Common myeloid progenitor, CD34-positive (primary cell): Measurements from ENCODE around the gene DLEC1.
"Not testable (repeated sequence)": the region's sequence is repeated elsewhere in the genome, so short reads cannot be mapped to it uniquely, and the experiment has no call there.

Experiments used
- CTCF ChIA-PET: fragments of 350-600 bp; sonication (Branson Sonifier 250); formaldehyde crosslinking; loops from one replicate; lab custom pipeline; 2021; ENCODE audit warnings: antibody characterized with exemption; lab: Charles Lee
- POLR2A ChIA-PET: fragments of 350-600 bp; sonication (Branson Sonifier 250); formaldehyde crosslinking; loops from one replicate; lab custom pipeline; 2021; ENCODE audit warnings: antibody characterized with exemption; lab: Charles Lee
- DNase-seq, 3 donors: peaks; one replicate each; pipeline versions ENCODE4 v3.0.0 to v3.0.0-alpha.2; 2013
- H3K27ac ChIP-seq, 2 experiments: 1 replicate in 1 of 2; 2 replicates in 1 of 2; pipeline ENCODE4 v1.7.0; 2013; ENCODE audit warnings: inconsistent platforms in 2 of 2, low read length in 2 of 2, mild to moderate bottlenecking in 2 of 2, low read depth in 1 of 2, moderate library complexity in 1 of 2; ENCODE audit not compliant: severe bottlenecking in 2 of 2, insufficient read depth in 1 of 2, poor library complexity in 1 of 2
- H3K27me3 ChIP-seq, 5 experiments: replicated peaks in 2 of 5; 1 replicate in 3 of 5; 2 replicates in 2 of 5; pipeline versions ENCODE4 v1.6.1 to v1.7.0; 2013; ENCODE audit warnings: low read length in 4 of 5, mild to moderate bottlenecking in 2 of 5, moderate library complexity in 2 of 5, inconsistent platforms in 1 of 5; ENCODE audit not compliant: insufficient read depth in 5 of 5, control insufficient read depth in 4 of 5
- H3K36me3 ChIP-seq, 4 experiments: 1 replicate in 2 of 4; 2 replicates in 2 of 4; pipeline versions ENCODE4 v1.6.1 to v1.7.0; 2013; ENCODE audit warnings: low read length in 3 of 4, control low read depth in 1 of 4, mild to moderate bottlenecking in 1 of 4; ENCODE audit not compliant: control insufficient read depth in 4 of 4, insufficient read depth in 4 of 4
- H3K4me1 ChIP-seq, 4 experiments: 1 replicate in 3 of 4; 2 replicates in 1 of 4; pipeline versions ENCODE4 v1.6.1 to v1.7.1; 2013; ENCODE audit warnings: low read length in 3 of 4, mild to moderate bottlenecking in 3 of 4, control low read depth in 1 of 4, inconsistent platforms in 1 of 4, moderate library complexity in 1 of 4; ENCODE audit not compliant: control insufficient read depth in 4 of 4, insufficient read depth in 4 of 4; ENCODE audit errors: control extremely low read depth in 1 of 4
- H3K4me3 ChIP-seq, 7 experiments: 1 replicate in 4 of 7; 2 replicates in 3 of 7; pipeline versions ENCODE4 v1.5.1 to v1.7.0; 2013; ENCODE audit warnings: mild to moderate bottlenecking in 7 of 7, low read length in 6 of 7, moderate library complexity in 6 of 7, inconsistent platforms in 2 of 7, low read depth in 2 of 7, control low read depth in 1 of 7; ENCODE audit not compliant: insufficient read depth in 4 of 7, control insufficient read depth in 1 of 7; ENCODE audit errors: extremely low read depth in 1 of 7
- H3K9me3 ChIP-seq, 5 experiments: 1 replicate in 4 of 5; 2 replicates in 1 of 5; pipeline versions ENCODE4 v1.6.1 to v1.7.1; 2013; ENCODE audit warnings: low read length in 4 of 5, mild to moderate bottlenecking in 2 of 5, inconsistent platforms in 1 of 5, low read depth in 1 of 5, moderate library complexity in 1 of 5; ENCODE audit not compliant: control insufficient read depth in 4 of 5, insufficient read depth in 2 of 5; ENCODE audit errors: control extremely low read depth in 1 of 5
- WGBS: methylation state at CpG from one replicate; pipeline ENCODE4 v1.1.5; 2013; ENCODE audit not compliant: insufficient coverage; 5-methylcytosine and 5-hydroxymethylcytosine counted together

Gene DLEC1

DNA sequence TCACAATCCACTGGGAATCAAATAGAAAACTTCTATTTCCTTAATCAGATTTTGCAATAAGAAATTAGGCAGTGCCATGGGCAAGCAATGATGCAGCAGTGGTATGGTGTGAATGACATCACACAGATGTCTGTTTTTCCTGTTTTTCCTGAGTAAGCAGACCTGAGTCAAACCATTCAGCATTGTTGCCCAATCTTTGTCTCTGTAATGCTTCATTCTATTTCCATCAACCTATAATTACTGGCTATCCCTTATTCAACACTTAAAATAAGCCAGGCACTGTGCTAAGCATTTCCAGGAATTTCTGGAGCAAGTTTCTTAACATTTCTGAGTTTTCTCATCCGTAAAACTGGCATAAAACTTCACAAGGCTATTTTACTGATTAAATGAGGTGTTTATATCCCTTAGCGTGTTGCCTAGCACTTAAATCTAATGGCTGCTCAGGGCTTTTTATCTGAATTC is 115.1 kb downstream of the DLEC1 start:
- no peak for DNase-seq
- H3K27me3 ChIP-seq: no peaks in the 10 kb centered on the region
- H3K9me3 ChIP-seq: no peaks in the 10 kb centered on the region
- no peak overlapping the region for H3K4me3 ChIP-seq
- CTCF ChIA-PET: interaction anchor here (1.2 to 3.5 kb wide), 3 partner anchors 9 to 36 kb away, joined by 3 to 13 read pairs (median 4); partner anchors contain the start of gene OXSR1
- no peaks in the 10 kb centered on the region for H3K36me3 ChIP-seq
- no peak overlapping the region for H3K27ac ChIP-seq
- H3K4me1 ChIP-seq: peaks cover 3 to 35% (median 17%) of the 10 kb centered on the region in 4 experiments
- POLR2A ChIA-PET: interaction anchor here (1.2 to 3.0 kb wide), 2 partner anchors 11 to 15 kb away, joined by 3 to 9 read pairs; partner anchors contain the start of gene OXSR1
- WGBS: 88% methylated on average over 2 of the region's 2 CpGs

DNA sequence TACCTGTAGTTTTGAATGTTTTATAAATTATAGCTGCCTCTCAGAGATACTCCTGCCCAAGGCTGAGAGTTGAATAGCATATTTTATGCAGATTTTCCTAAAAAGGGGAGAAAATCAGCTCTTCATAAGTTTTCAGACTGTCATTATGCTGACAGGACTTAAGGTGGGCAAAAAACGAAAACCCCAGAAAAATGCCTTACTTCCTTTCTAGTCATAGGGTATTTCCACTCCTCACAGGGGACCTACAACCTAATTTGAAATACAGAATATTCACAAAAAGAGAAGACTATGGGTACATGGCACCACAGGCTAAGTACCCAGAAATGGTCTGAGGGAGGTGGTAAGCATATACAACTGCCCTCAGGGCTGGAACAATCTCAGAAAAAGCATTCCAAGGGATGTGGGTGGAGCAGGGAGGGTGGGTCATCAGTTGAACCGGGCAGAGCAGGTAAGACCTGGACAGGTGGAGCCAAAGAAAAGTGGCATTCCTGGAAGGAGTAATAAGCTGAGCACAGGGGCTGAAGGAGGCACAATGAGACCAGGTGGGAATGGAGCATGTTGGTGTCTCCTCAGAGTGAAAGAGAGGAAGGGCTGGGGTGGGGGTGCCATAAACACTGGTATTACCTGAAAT is 115.7 kb downstream of the DLEC1 start:
- WGBS: 88% methylated on average over 1 of the region's 2 CpGs
- CTCF ChIA-PET: interaction anchor here (0.8 to 3.5 kb wide), 3 partner anchors 8 to 35 kb away, joined by 3 to 13 read pairs (median 3); partner anchors contain the start of gene OXSR1
- no peak overlapping the region for H3K27ac ChIP-seq

DNA sequence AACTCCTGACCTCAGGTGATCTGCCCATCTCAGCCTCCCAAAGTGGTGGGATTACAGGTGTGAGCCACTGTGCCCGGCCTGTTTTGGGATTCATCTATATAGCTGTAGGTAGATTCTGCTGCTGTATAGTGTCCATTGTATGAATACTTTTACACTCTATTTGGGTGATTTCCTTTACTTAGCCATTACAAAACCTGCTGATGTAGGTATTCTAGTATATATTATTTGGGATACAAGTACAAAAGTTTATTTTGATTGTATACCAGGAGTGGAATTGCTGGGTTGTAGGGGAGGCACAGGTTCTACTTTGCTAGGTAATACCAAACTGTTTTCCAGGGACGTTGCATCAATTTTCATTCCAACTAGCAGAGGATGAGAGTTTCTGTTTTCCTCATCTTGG is 116.8 kb downstream of the DLEC1 start:
- Histone ChIP-seq H3K27ac (no peak overlapping the region), H3K27me3 (no peaks in the 10 kb centered on the region), H3K4me3 (no peak overlapping the region), H3K36me3 (no peaks in the 10 kb centered on the region), H3K9me3 (no peaks in the 10 kb centered on the region), H3K4me1 (peaks cover 0 to 20% (median 3%) of the 10 kb centered on the region in 4 experiments)
- CTCF ChIA-PET: interaction anchor here (0.9 to 1.6 kb wide), 3 partner anchors 9 to 16 kb away, joined by 3 to 4 read pairs (median 3); partner anchors contain the start of gene OXSR1
- WGBS: no CpG with 5 or more reads among the region's 2 CpGs
- no peak for DNase-seq
- POLR2A ChIA-PET: no interaction called here

More for the DNA sequence above, 115.7 kb downstream of the DLEC1 start:
- no peak overlapping the region for H3K4me3 ChIP-seq
- H3K9me3 ChIP-seq: no peaks in the 10 kb centered on the region
- no peaks in the 10 kb centered on the region for H3K36me3 ChIP-seq
- H3K27me3 ChIP-seq: no peaks in the 10 kb centered on the region
- peaks cover 0 to 29% (median 10%) of the 10 kb centered on the region in 4 experiments for H3K4me1 ChIP-seq
- no peak for DNase-seq
- POLR2A ChIA-PET: interaction anchor here (1.2 to 3.0 kb wide), 2 partner anchors 10 to 15 kb away, joined by 3 to 9 read pairs; partner anchors contain the start of gene OXSR1

DNA sequence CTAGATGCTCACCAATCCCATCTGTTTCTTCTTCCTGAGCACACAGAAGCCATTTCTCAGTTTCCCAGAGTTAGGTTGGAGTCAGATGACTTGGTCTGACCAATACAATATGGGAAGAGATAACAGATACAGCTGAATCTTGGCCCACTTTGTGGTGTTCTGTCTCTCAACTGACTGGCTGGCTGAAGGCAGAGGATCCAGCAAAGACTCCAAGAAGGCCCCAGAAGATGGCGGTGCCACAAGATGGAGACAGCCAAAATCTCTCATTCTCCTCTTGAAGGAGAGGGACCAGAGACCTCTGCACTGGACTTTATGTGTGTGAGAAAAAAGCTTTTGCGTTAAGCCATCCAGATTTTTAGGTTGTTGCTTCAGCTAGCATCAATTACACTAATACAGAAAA is 118.1 kb downstream of the DLEC1 start:
- no peaks in the 10 kb centered on the region for H3K36me3 ChIP-seq

DNA sequence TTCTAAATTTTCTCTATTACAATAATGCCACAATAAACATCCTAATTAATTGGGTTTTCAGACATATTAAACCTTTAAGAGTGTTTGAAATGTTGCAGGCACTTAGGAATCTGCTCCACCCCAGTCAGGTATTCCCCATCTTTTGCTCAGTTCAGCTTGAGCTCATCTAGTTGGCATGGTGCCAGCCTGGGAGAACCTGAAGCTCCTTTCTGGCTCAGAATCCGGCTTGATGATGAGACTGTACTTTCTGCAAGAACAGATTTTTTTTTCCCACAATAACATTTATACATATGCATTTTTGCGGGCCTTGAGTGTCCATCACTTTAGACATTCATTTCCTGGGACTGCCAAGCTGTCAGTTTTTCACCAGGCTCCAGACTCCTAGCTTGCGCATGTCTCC is 118.6 kb downstream of the DLEC1 start:
- POLR2A ChIA-PET: no interaction called here

More for the DNA sequence above, 118.1 kb downstream of the DLEC1 start:
- POLR2A ChIA-PET: no interaction called here
- CTCF ChIA-PET: interaction anchor here (0.6 to 3.0 kb wide), 3 partner anchors 8 to 669 kb away, joined by 3 to 10 read pairs (median 3); partner anchors contain the start of genes ACAA1, MYD88 and OXSR1
- Histone ChIP-seq H3K4me3 (no peak overlapping the region), H3K27ac (no peak overlapping the region), H3K4me1 (peaks cover 0 to 10% (median 0%) of the 10 kb centered on the region in 4 experiments), H3K9me3 (no peaks in the 10 kb centered on the region), H3K27me3 (no peaks in the 10 kb centered on the region)
- no peak for DNase-seq
- WGBS: 89% methylated on average over 1 of the region's 2 CpGs

DNA sequence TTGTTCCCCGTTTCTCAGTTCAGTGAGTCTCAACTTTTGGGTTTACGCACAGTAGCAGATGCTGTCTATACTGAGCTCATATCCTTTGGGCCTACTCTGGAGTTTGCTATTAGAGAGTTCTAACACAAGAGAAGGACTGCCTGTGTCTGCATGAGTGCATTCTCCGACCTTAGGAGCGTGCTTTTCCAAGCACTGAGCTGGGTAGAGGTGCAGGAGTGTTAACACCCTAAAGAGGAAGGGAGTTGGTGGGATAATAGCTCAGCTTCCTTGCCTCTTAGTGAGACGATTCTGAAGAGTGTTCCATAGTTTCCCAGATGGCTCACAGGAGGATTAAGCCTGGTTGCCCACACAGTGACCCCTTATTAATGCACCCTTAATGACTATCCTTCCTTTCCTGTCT is 119.5 kb downstream of the DLEC1 start:
- Histone ChIP-seq H3K27ac (no peak overlapping the region), H3K4me1 (no peaks in the 10 kb centered on the region), H3K36me3 (no peaks in the 10 kb centered on the region), H3K4me3 (no peak overlapping the region), H3K9me3 (no peaks in the 10 kb centered on the region), H3K27me3 (no peaks in the 10 kb centered on the region)
- DNase-seq: no peak
- CTCF ChIA-PET: interaction anchor here (0.8 to 3.0 kb wide), 2 partner anchors 9 to 21 kb away, joined by 4 to 10 read pairs; partner anchors contain the start of genes ACAA1 and MYD88
- WGBS: 87% methylated on average over 2 of the region's 5 CpGs
- POLR2A ChIA-PET: no interaction called here

More for the DNA sequence above, 118.6 kb downstream of the DLEC1 start:
- no peak for DNase-seq
- Histone ChIP-seq H3K27ac (no peak overlapping the region), H3K9me3 (no peaks in the 10 kb centered on the region), H3K36me3 (no peaks in the 10 kb centered on the region), H3K27me3 (no peaks in the 10 kb centered on the region), H3K4me3 (no peak overlapping the region), H3K4me1 (peaks cover 0 to 8% (median 0%) of the 10 kb centered on the region in 4 experiments)
- CTCF ChIA-PET: interaction anchor here (3.0 kb wide), 1 partner anchor 20 kb away, joined by 10 read pairs; the partner anchor contains the start of genes ACAA1 and MYD88
- 93% methylated on average over 3 of the region's 3 CpGs for WGBS

DNA sequence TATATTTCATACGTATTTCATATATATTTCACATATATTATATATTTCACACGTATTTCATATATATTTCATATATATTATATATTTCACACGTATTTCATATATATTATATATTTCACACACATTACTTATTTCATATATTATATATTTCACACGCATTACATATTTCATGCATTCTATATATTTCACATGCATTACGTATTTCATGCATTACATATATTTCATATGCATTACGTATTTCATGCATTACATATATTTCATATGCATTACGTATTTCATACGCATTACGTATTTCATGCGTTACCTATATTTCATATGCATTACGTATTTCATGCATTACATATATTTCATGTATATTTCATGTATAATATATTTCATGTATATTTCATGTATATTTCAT is 121.7 kb downstream of the DLEC1 start:
- H3K36me3 ChIP-seq, H3K4me1 ChIP-seq, H3K9me3 ChIP-seq, DNase-seq, POLR2A ChIA-PET, H3K27ac ChIP-seq, H3K27me3 ChIP-seq, CTCF ChIA-PET, H3K4me3 ChIP-seq: not testable (repeated sequence)
- 100% methylated on average over 1 of the region's 11 CpGs for WGBS
